NCI-H748 (cell line): Measurements from ENCODE around the gene SDK1.

ENCODE experiments used
- DNase-seq: peaks from one replicate; lab custom pipeline; 2025; ENCODE audit not compliant: unreplicated experiment; lab: John Stamatoyannopoulos, UW

The SDK1 gene

GRCh38 chr7:3289996-3290395, 11.1 kb upstream of the SDK1 start:
- DNase-seq: no peak

- DNase-seq: no peak
Measured at GRCh38 chr7:3292694-3293093, 8.4 kb upstream of the SDK1 start.

GRCh38 chr7:3294432-3295100, 6.5 kb upstream of the SDK1 start:
- DNase-seq: peak; percentile 97

- no peak for DNase-seq
Measured at GRCh38 chr7:3297105-3297819, 3.8 kb upstream of the SDK1 start.

GRCh38 chr7:3300221-3300650, 816 bp upstream of the SDK1 start:
- DNase-seq: peak; percentile 64

GRCh38 chr7:3301449-3301731, 338 bp downstream of the SDK1 start:
- DNase-seq: no peak

GRCh38 chr7:3301831-3302618, 973 bp downstream of the SDK1 start:
- peak; percentile 76 for DNase-seq

GRCh38 chr7:3302681-3303320, 1.7 kb downstream of the SDK1 start:
- DNase-seq: no peak

- no peak for DNase-seq
Measured at GRCh38 chr7:3304131-3304530, 3.1 kb downstream of the SDK1 start.

- DNase-seq: no peak
Measured at GRCh38 chr7:3307435-3307834, 6.4 kb downstream of the SDK1 start.

- peak; percentile 65 for DNase-seq
Measured at GRCh38 chr7:3309140-3309539, 8.1 kb downstream of the SDK1 start.

GRCh38 chr7:3309956-3310355, 8.9 kb downstream of the SDK1 start:
- no peak for DNase-seq

GRCh38 chr7:3310884-3311283, 9.8 kb downstream of the SDK1 start:
- DNase-seq: no peak

- no peak for DNase-seq
Measured at GRCh38 chr7:3312583-3312982, 11.5 kb downstream of the SDK1 start.

- DNase-seq: no peak
Measured at GRCh38 chr7:3318874-3319273, 17.8 kb downstream of the SDK1 start.

- no peak for DNase-seq
Measured at GRCh38 chr7:3321206-3321605, 20.2 kb downstream of the SDK1 start.

- DNase-seq: no peak
Measured at GRCh38 chr7:3321745-3322144, 20.7 kb downstream of the SDK1 start.

GRCh38 chr7:3326246-3326645, 25.2 kb downstream of the SDK1 start:
- no peak for DNase-seq

- DNase-seq: no peak
Measured at GRCh38 chr7:3327099-3327498, 26.0 kb downstream of the SDK1 start.

- no peak for DNase-seq
Measured at GRCh38 chr7:3327655-3328054, 26.6 kb downstream of the SDK1 start.

- no peak for DNase-seq
Measured at GRCh38 chr7:3332308-3332707, 31.3 kb downstream of the SDK1 start.

- DNase-seq: no peak
Measured at GRCh38 chr7:3333861-3334260, 32.8 kb downstream of the SDK1 start.
